GM21717 (cell line): ENCODE measurements around the gene RAB31.
"Not testable (repeated sequence)": the region's sequence is repeated elsewhere in the genome, so short reads cannot be mapped to it uniquely, and the experiment has no call there.

ENCODE experiments used
- ATAC-seq: cut with Tn5 transposase; IDR thresholded peaks from one replicate; pipeline ENCODE4 v1.9.1; 2021; ENCODE audit warnings: mild to moderate bottlenecking, moderate library complexity; ENCODE audit not compliant: unreplicated experiment

Gene RAB31

DNA sequence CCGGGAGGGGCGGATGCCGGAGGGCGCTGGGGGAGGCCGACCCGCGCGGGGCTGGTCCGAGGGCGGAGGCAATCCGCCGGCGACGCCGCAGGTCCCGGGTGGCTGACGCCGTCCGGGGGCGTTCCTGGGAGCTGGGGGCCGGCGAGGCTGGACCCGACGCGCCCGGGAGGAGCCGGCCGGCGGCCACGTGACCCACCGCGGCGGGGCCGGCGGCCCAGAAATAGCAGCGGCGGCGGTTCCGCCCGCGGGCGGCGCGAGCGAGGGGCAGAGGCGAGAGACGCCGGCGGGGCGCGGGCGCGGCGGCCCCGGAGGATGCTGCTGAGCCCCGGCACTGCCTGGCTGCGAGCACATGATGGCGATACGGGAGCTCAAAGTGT lies at the start of gene RAB31:
TSS of gene RAB31 (plus strand) at position 245 of the 377 bp plus-strand sequence. CDS start at position 350, 105 bp downstream.
- peak; percentile 42 for ATAC-seq

DNA sequence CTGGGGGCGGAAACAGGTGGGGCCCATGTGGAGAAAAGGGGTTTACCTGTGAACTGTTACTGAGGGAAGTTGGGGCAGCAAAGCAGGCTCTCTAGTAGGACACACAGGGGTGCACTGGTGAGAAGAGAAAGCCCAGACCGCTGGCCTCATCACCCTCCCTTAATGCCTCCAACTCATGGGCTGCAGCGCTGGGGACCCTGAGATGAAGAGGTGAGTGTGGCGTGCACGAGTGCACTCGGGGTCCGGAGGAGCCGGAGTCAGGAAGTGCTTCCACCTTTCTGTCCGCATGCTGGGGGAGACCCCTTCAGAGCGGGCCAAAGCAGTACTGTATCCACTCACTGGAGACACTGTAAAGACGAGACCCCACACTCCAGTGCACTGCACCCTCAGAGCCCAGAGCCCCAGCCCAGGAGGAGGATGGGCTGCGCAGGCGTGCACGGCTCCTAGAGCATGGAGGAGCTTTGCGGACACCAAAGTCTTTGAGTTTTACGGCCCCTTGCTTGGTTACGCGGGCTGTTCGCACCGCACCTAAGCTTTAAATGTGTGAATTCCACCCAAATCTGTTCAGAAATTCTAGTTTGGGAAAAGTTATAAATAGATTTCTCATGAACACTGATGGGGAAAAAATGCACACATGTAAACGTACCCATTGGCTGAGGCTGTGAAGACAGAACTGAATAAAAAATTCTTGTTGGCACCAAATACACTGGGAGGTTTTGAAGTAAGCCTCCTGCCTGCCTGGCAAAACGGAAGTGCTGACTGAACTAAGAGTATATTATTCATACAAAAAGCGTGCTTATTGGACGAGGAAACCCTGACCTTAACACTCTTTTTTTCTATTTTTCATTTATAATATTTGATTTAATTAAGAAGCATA lies 48.4 kb upstream of the RAB31 start:
- ATAC-seq = no peak

- ATAC-seq = no peak
These were observed 46.5 kb upstream of the RAB31 start for GRCh38 chr18:9661564-9661963.

GRCh38 chr18:9663377-9663776 lies 44.7 kb upstream of the RAB31 start:
- no peak for ATAC-seq

- no peak for ATAC-seq
These were observed 42.8 kb upstream of the RAB31 start for GRCh38 chr18:9665314-9665713.

GRCh38 chr18:9666548-9666947 lies 41.6 kb upstream of the RAB31 start:
- ATAC-seq = no peak

DNA sequence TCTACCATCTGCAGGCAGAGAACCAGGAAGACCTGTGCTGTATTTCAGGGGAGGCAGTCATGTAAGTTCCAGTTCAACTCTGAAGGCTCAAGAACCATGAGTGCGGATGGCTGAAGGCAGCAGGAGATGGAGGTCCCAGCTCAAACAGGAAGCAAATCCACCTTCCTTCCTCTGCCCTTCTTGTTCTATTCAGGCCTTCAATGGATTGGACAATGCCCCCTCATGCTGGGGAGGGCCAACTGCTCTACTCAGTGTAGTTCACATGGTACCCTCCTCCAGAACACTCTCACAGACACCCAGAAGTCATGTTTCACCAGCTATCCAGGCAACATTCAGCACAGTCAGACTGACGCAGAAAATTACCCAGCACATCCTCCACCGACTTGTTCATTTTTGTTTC lies 39.1 kb upstream of the RAB31 start:
- no peak for ATAC-seq

- no peak for ATAC-seq
These were observed 36.9 kb upstream of the RAB31 start for GRCh38 chr18:9671214-9671613.

- ATAC-seq = peak; percentile 98
These were observed 34.5 kb upstream of the RAB31 start for GRCh38 chr18:9673296-9674251.

- ATAC-seq = not testable (repeated sequence)
These were observed 29.9 kb upstream of the RAB31 start for GRCh38 chr18:9678216-9678615.

GRCh38 chr18:9679125-9679524 lies 29.0 kb upstream of the RAB31 start:
- no peak for ATAC-seq

- ATAC-seq = no peak
These were observed 26.9 kb upstream of the RAB31 start for GRCh38 chr18:9681217-9681616.

DNA sequence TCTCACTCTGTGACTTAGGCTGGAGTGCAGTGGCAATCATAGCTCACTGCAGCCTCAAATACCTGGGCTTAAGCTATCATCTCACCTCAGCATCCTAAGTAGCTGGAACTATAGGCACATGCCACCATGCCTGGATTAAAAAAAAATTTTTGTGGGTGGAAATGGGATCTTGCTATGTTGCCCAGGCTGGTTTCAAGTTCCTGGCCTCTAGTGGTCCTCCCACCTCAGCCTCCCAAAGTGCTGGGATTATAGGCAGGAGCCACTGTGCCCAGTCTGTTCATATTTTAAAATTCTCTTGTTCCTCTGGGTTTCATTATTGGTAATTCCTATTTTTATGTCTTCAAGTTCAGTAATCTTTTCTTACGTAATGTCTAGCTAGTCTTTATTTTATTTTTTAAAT lies 25.5 kb upstream of the RAB31 start:
- ATAC-seq = no peak

- ATAC-seq = no peak
These were observed 24.4 kb upstream of the RAB31 start for GRCh38 chr18:9683418-9684396.

GRCh38 chr18:9684881-9685614 lies 23.1 kb upstream of the RAB31 start:
- no peak for ATAC-seq

DNA sequence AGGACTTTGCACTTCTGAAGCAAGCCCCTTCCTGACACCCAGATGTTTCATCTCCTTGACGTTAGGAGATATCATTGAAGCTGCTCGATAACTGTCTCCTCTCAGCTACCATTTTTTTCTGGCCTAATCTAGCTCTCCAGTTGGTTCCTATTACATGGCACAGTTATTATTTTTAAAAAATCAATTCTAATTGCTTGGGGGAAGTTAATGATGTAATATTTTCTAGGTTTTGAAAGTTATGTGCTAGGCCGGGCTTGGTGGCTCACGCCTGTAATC lies 22.5 kb upstream of the RAB31 start:
- ATAC-seq = no peak

DNA sequence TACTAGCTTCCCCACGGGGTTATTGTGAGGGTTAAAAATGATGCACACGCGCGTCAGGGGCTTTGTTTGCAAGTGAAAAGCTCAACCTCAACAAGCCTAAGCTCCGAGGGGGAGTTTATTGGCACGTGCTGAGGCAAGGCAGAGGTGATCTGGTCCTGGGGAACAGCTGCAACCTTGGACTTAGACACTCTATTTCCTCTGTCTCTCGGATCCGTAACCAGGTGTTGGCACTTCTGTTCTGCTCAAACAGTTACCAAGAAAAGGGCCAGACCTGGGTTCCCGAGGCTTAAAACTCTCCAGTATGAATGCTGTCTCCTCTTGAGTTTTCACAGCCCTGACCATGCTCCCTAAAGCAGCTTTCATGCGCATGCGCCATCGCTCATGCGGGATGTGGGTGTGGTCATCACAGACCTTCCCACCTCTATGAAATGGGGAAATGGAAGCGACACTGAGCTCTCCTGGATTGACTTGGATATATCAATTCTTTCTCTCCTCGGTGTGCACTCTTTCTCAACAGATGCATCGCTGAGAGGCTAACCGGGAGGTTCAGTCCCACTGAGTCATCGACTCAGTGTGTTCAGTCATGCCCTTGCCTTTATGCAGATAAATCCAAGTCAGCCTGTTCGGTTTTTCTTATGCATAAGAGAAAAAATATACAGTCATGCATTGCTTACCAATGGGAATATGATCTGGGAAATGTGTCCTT lies 19.9 kb upstream of the RAB31 start:
- no peak for ATAC-seq

DNA sequence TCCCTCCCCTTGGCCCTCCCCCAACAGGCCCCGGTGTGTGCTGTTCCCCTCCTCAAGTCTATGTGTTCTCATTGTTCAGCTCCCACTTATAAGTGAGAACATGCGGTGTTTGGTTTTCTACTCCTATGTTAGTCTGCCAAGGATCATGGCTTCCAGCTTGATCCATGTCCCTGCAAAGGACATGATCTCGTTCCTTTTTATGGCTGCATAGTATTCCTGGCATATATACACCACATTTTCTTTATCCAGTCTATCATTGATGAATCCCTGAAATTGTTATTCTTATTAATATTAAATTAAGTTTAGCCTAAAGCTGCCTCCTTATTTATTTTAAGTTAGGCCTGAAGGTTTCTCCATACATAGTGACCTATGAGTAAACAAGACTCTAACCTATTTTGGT lies 18.8 kb upstream of the RAB31 start:
- no peak for ATAC-seq

DNA sequence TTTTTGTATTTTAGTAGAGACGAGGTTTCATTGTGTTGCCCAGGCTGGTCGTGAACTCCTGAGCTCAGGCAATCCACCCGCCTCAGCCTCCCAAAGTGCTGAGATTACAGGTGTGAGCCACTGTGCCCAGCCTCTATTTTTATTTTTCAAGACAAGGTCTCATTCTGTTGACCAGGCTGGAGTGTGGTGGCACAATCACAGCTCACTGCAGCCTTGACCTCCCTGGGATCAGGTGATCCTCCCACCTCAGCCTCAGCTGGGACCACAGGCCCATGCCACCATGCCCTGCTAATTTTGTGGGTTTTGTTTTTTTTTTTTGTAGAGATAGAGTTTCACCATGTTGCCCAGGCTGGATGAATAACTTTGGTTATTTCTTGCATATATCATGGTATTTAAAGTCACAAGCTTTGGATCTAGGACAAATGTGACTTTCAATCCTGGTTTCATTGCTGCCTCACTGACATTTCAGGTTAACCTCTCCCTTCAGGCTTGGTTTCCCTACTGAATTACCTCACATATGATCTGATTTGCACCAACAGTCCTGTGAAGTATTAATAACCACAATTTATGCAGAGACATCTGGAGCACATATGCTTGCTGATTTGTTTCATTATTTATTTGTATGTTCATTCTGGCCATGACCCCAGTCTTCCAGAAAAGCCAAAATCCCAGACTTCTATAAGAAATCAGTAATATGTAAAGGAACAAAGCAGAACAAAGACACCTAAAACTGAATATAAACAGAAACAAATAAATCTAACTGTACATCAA lies 17.5 kb upstream of the RAB31 start:
- no peak for ATAC-seq
